22Rv1 (cell line): ENCODE measurements around the gene PAMR1.

Experiments used
- H3K27ac ChIP-seq: fragments of 450-650 bp; 2 replicates; pipeline ENCODE4 v1.5.1; 2017
- ZFX ChIP-seq: fragments of 450-650 bp; IDR thresholded peaks from 2 replicates; pipeline ENCODE4 v1.6.1; 2017; ENCODE audit warnings: antibody characterized with exemption, borderline replicate concordance
- TF ChIP-seq, protein P1 (sequence below): fragments of 450-650 bp; IDR thresholded peaks from 2 replicates; pipeline ENCODE4 v1.5.1; 2017; ENCODE audit warnings: mild to moderate bottlenecking

Gene PAMR1

DNA sequence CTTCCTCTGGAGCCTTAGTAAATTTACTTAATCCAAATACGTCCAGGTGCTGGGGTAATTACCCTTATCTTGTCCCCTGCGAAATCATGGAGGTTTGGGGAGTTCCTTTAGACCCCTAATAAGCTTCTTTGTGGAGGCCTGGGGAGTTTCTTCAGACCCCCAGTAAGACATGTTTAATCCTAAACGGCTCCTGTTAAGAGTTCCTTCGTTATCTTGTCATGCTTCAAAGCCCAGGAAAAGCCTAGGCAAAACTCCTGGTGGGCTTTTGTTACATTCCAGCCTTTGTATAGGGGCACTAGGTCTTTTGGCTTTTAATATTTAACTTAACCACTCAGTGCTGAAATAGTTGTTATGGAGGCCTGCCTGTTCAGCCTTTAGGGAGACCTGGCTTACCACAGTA, 18.1 kb upstream of the PAMR1 start:
- TF ChIP-seq ZFX = no peak
- TF ChIP-seq, protein P1, sequence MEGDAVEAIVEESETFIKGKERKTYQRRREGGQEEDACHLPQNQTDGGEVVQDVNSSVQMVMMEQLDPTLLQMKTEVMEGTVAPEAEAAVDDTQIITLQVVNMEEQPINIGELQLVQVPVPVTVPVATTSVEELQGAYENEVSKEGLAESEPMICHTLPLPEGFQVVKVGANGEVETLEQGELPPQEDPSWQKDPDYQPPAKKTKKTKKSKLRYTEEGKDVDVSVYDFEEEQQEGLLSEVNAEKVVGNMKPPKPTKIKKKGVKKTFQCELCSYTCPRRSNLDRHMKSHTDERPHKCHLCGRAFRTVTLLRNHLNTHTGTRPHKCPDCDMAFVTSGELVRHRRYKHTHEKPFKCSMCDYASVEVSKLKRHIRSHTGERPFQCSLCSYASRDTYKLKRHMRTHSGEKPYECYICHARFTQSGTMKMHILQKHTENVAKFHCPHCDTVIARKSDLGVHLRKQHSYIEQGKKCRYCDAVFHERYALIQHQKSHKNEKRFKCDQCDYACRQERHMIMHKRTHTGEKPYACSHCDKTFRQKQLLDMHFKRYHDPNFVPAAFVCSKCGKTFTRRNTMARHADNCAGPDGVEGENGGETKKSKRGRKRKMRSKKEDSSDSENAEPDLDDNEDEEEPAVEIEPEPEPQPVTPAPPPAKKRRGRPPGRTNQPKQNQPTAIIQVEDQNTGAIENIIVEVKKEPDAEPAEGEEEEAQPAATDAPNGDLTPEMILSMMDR = no peak
- no peak overlapping the region for H3K27ac ChIP-seq

DNA sequence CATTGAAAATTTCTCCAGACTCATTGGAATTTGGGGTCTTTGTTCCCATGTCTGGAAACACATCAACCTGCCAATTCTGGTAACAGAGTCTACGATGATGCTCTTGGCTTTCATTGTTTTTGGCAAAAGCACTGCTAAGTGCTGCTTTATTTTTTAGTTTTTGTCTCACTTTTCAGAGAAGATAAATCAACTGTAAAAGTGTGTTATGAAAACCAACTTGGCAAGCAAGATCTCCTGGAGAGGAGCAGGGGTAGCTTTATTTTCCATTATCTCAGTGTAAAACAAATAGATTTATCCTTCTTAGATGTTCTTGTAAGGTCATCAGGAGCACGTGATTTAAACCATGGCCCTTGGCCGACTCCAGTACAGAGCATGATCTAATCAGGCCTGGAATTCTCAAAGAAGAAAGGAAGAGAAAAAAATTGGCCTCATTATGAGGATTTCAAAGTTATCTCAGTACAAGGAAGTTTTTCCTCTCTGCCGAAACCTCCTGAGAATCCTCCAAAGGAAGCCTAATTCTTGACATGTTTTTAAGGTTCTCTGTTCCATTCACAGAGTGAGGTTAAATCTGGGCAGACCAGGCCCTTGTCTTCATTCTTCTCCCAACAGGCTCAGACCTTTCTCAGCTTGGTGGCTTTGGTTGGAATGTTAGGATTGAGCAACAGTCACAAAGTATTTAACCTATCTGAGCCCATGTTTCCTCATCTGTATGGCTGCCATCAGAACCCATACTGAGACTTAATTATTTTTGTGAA, 16.4 kb upstream of the PAMR1 start:
- no peak overlapping the region for H3K27ac ChIP-seq
- TF ChIP-seq, protein P1 = no peak
- no peak for TF ChIP-seq ZFX

DNA sequence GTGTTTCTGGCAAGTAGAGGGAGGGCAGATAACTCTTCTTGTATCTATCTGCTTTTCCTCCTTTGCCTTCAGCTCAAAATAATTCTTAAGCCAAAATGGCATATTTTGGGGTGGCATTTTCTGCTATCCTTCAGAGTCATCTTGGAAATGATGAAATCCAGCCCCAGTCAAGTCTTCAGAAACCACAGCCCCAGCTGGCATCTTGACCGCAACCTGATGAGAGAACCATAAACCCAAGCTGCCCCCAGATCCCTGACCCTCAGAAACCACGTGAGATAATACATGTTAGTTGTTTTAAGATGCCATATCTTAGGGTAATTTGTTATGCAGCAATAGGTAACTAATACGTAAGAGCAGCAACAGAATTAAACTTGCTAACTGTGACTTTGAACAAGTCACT, 15.1 kb upstream of the PAMR1 start:
- H3K27ac ChIP-seq = no peak overlapping the region
- TF ChIP-seq, protein P1 = no peak
- no peak for TF ChIP-seq ZFX

DNA sequence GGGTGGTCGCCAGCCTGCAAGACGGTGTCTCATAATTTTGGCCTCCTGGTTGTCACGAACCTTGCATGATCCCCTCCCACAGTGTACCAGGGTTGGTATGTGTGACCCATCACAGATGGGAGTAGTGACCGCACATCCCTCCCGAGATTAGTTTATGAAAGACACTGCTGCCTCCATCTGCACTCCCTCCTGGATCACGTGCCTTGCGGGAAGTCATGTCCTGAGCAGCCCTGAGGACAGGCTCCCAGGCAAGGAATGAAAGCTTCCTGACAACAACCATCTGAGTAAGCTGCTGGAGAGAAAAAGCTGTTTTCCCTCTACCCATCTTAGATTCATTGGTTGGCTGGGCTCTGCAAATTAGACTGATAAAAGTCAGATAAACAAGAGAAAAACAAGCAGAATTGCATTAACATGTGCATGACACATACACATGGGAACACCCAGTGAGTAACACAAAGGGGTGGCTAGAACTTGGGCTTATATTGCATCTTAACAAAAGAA, 14.4 kb upstream of the PAMR1 start:
- TF ChIP-seq, protein P1 = no peak
- TF ChIP-seq ZFX = no peak
- no peak overlapping the region for H3K27ac ChIP-seq

DNA sequence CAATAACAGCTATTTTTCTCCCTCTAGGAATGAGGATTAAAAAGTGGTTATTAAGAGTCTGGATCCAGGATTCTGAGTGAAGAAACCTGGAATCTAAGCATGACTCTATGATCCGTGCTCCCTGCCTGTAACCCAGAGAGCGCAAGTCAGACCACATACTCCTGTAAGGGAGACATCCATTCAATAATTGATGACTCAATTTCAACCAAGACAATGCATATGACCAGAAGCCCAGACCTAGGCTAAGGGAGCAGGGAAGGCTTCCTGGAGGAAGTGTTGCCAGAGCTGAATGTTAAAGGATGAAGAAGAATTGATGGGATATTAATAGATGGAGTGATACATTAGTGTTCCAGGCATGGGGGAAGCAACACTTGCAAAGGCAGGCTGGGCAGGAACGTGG, 13.8 kb upstream of the PAMR1 start:
- TF ChIP-seq ZFX = no peak
- TF ChIP-seq, protein P1 = no peak
- H3K27ac ChIP-seq = no peak overlapping the region

DNA sequence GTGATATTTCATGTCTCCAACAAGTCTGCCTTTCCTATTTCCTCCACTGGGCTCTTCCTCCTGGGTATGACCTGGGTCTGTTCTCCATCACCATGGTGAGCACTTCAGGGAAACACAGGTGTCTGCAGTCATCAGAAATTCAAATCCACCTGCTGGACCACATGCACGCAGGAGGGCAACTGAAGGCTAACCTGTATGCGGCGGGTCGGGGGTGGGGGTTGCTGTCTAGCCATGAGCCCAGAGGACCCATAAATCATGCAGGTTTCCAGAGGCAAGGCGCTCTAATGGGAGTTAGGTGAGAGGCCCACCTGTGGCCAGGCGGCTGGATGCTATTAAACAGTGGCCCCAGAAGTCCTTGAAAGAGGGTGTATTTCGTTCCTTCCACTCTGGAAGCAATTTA, 11.1 kb upstream of the PAMR1 start:
- TF ChIP-seq, protein P1 = no peak
- no peak for TF ChIP-seq ZFX

DNA sequence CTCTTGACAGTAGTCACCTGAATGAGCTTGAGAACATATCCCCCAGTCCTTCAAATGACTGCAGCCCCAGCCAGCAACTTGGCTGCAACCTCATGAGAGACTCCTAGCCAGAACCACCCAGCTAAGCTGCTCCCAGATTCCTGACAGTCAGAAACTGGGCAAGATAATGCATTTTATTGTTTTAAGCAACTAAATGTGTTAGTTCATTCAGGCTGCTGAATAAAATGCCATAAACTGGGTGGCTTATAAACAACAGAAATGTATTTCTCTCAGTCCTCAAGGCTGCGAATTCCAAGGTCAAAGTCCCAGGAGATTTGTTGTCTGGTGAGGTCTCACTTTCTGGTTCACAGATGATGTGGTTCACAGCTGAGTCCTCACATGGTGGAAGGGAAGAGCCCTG, 5.8 kb upstream of the PAMR1 start:
- TF ChIP-seq ZFX = no peak
- TF ChIP-seq, protein P1 = no peak

More for the DNA sequence above, 11.1 kb upstream of the PAMR1 start:
- no peak overlapping the region for H3K27ac ChIP-seq

More for the DNA sequence above, 5.8 kb upstream of the PAMR1 start:
- no peak overlapping the region for H3K27ac ChIP-seq
